Measurements from ENCODE around the gene DHRS9.
"Not testable (repeated sequence)": the region's sequence is repeated elsewhere in the genome, so short reads cannot be mapped to it uniquely, and the experiment has no call there.

Gene DHRS9

DNA sequence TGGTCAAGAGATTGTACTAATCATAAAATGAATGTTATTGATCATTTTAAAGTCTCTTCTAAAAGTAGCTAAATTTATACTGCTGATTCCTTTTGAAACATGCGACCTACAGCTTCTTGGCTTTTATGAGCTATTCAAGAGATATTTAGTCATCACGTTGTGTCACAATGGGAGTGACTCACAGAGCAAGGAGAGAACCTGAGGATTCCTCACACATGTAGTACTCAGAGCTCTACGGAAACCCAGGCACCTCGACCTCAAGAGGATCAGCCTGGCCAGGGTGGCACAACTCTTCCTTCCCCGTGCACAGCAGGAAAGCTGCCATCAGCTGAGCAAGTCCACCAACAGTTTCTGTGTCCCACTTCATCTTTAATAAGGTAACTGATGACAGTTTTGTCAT lies at the start of gene DHRS9:
Gene DHRS9 (plus strand): TSS at position 223 of the 400 bp plus-strand sequence. CDS start 12,019 bp downstream, outside the sequence.
- peak; percentile 28 to 41 (median 32) for DNase-seq (ENCODE audit: low read depth in 2 of 3, low spot score in 1 of 3)

- no peak for DNase-seq (ENCODE audit: low read depth in 2 of 3, low spot score in 1 of 3)
These were observed 46.2 kb upstream of the DHRS9 start for GRCh38 chr2:169023161-169023560.

DNA sequence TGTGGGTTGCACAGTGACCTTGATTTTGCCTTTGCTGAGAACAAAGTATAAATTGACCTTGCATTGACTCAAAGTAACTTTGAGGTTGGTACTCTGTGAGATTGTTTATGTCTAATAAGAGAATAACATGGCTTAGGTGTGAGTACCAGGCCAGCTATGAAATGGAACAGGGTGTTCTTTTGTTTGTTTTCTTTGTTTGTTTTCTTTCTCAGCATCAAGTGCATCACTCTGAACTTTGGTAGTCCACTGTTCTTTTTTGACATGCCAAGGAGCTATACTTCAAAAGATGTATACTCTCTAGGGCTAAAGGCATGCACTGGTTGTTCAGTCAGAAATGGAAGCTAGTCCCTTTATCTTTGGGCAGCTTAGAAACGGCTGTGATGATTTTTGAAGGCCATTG lies 43.3 kb upstream of the DHRS9 start:
- DNase-seq (ENCODE audit: low read depth in 2 of 3, low spot score in 1 of 3): no peak

DNA sequence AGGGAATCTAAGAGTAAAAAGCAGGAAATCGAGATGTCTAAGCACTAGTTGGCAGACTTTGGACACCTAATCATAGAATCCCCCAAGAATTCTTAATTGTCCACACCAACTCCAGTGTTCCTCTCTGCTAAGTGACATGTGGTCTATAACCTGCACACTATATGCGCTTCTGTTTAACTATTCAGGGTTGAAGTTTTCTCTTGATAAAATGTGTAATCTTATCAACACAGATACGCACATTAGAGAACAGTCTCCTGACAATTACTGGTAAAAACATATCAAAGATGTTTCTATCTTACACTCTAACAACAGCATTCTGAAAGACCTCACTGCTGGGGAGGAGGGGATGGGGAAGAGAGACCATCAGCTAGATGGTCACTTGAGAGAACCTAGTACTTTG lies 42.1 kb upstream of the DHRS9 start:
- no peak for DNase-seq (ENCODE audit: low read depth in 2 of 3, low spot score in 1 of 3)

DNA sequence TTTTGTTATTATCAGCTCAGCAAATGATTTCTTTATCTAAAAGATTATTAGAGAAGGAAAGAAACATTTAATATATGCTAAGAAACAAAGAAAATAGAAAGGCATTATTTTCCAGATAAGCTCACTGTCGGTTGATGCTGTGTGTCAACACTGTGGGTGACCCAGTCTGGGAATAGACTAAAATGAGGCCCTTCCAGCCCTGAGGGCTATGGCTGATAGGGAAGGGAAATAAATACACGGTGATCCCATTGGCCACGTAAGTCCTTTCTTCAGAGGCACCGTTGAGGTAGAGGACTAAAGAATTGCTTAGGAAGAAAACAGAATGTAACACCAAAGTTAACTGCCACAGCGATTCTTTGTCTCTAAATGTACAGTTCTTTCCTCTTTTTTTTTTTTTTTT lies 40.0 kb upstream of the DHRS9 start:
- DNase-seq (ENCODE audit: low read depth in 2 of 3, low spot score in 1 of 3): no peak

GRCh38 chr2:169031202-169031601 lies 38.2 kb upstream of the DHRS9 start, which contains the start of gene ABCB11:
ABCB11 (minus strand) TSS chr2:169031324; CDS start chr2:169018125, 13,199 bp downstream.
- DNase-seq (ENCODE audit: low read depth in 2 of 3, low spot score in 1 of 3): no peak

GRCh38 chr2:169034256-169034655 lies 35.1 kb upstream of the DHRS9 start:
- DNase-seq (ENCODE audit: low read depth in 2 of 3, low spot score in 1 of 3): no peak

GRCh38 chr2:169034984-169035544 lies 34.3 kb upstream of the DHRS9 start:
- DNase-seq (ENCODE audit: low read depth in 2 of 3, low spot score in 1 of 3): no peak

DNA sequence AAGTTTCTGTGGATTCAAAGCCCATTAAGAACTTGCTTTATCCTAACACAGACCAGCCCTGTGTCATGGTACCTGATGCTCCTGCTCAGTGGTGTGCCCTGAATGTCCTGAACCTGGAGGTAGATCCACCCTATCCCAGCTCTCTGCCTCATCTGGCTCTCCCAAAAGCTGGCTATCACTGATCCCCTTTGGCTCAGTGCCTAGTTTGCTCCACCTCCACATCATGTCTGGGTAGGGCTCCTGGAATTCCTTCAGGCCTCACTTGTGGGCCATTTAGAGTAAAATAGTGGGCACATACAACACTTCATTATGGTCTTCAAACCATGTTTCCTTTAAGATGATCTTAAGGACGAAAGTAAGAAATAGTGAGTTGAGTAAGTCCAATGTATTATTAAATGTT lies 33.5 kb upstream of the DHRS9 start:
- DNase-seq (ENCODE audit: low read depth in 2 of 3, low spot score in 1 of 3): no peak

DNA sequence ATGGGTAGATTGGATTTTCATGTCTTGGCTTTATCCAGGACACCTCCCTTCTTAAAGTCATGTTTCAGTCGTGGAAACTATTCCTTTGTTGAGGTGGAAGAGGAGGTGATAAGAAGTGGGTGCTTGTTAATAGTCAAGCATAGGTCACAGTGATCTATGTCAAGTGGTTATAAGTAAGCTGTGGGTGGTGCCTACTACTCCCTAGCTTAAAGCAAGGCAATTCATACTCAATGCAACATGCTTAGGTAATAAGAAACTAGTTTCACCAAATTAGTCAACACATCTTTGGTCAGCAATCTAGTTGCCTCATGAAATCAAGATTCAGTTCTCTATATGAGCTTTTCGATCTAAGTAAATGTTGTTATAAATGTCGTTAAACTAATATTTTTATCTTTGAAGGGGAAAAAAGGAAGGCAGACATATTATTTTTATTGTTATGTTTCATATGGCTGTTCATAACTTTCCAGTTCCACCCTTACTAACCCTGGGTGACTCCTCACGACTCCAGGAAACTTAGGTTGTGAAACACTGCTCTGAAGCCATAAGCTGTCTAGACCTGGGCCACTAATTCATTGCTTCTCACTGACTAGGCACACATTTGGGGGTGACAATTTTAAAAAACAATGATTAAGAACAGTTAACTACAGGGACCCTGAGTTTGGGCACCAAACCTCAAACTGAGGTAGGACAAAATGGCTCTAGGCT lies 32.5 kb upstream of the DHRS9 start:
- DNase-seq (ENCODE audit: low read depth in 2 of 3, low spot score in 1 of 3): no peak

GRCh38 chr2:169038338-169038757 lies 31.0 kb upstream of the DHRS9 start:
- peak in 1 of 3 donors; percentile 3 for DNase-seq (ENCODE audit: low read depth in 2 of 3, low spot score in 1 of 3)

DNA sequence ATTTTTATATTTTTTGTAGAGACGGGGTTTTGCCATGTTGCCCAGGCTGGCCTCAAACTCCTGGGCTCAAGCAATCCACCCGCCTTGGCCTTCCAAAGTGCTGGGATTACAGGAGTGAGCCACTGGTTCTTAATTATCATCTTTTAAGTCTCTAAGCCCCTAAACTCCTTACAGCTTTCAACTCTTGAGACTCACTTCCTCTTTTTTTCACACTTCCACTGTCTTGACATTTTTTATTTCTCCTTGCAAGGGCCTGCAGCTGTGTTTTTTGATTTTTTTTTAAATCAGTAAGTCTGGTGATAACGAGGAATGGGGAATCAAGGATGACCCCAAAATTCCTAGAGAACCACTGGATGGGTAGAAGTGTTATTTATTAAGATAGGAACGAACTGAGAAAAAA lies 29.7 kb upstream of the DHRS9 start:
- DNase-seq (ENCODE audit: low read depth in 2 of 3, low spot score in 1 of 3): no peak

- DNase-seq (ENCODE audit: low read depth in 2 of 3, low spot score in 1 of 3): no peak
These were observed 27.8 kb upstream of the DHRS9 start for GRCh38 chr2:169041594-169041993.

GRCh38 chr2:169042856-169043255 lies 26.5 kb upstream of the DHRS9 start:
- DNase-seq (ENCODE audit: low read depth in 2 of 3, low spot score in 1 of 3): no peak

DNA sequence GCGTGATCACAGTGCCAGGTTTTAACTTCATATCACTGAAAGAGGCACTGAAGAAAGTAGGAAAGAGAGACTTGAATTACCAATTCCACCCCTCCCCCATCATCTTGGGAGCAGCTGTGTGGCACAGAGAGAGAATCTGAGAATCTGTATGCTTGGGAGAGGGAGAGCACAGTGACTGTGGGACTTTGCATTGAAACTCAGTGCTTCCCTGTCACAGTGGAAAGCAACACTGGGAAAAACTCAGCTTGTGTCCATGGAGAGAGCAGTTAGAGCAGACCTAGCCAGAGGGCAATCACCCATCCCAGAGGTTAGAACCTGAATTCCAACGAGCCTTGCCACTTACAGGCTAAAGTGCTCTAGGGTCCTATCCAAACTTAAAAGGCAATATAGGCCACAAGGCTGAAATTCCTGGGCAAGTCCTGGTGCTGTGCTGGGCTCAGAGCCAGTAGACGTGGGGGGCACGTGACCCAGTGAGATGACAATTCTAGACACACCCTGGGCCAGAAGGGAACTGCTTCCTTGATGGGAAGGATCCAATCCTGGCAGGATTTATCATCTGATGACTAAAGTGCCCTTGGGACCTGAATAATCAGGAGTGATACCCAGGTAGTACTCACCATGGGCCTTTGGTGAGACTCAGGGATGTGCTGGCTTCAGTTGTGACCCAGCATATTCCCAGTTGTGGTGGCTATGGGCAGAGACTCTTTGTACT lies 22.8 kb upstream of the DHRS9 start:
- DNase-seq (ENCODE audit: low read depth in 2 of 3, low spot score in 1 of 3): no peak

- DNase-seq (ENCODE audit: low read depth in 2 of 3, low spot score in 1 of 3): no peak
These were observed 21.8 kb upstream of the DHRS9 start for GRCh38 chr2:169047256-169048250.

DNA sequence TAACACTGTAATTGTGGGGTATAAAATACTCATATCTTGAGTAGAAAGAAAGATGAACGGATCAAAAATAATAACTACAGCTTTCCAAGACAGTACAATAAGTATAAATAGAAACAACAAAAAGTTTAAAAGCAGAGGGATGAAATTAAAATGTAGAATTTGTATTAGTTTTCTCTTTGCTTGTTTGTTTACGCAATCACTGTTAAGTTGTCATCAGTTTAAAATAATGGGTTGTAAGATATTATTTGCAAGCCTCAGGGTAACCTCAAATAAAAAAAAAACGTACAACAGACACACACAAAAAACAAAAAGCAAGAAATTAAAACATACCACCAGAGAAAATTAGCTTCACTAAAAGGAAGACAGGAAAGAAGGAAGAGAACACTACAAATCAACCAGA lies 20.2 kb upstream of the DHRS9 start:
- DNase-seq (ENCODE audit: low read depth in 2 of 3, low spot score in 1 of 3): no peak

DNA sequence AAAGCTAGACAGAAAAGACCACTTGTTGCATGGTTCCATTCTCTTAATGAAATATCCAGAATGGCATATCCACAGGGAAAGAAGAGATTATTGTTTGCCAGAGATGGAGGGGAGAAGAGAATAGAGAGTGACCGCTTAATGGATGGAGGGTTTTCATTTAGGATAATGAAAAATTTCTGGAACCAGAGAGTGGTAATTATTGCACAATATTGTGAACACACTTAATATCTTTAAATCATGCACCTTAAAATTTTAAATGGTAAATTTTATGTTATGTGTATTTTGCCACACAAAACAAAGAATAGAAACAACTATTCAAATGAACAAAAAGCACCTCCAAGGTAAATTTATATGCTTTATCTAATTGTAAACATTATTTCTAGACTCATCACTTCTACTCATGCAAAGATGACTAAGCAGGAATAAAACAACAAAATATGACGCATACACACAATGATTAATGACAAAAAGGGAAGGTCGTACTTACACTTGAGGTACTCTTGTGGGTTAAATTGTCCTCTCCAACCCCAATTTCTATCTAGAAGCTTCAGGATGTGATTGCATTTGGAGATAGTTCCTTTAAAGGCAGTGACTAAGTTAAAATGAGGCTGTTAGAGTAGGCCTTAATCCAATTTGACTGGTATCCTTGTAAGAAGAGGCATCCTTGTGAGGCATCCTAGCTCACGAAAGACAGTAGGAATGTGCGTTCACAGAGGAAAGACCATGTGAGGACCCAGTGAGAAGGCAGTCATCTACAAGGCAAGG lies 18.7 kb upstream of the DHRS9 start:
- no peak for DNase-seq (ENCODE audit: low read depth in 2 of 3, low spot score in 1 of 3)

DNA sequence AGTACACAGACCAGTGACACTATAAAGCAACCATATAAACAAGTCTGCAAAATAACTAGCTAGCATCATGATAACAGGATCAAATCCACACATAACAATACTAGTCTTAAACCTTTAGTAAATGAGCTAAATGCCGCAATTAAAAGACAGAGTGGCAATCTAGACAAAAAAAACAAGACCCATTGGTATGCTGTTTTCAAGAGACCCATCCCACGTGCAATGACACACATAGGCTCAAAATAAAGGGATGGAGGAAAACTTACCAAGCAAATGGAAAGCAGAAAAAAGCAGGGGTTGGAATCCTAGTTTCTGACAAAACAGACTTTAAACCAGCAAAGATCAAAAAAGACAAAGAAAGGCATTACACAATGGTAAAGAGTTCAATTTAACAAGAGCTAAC lies 14.8 kb upstream of the DHRS9 start:
- DNase-seq (ENCODE audit: low read depth in 2 of 3, low spot score in 1 of 3): not testable (repeated sequence)

GRCh38 chr2:169064199-169064598 lies 5.2 kb upstream of the DHRS9 start:
- not testable (repeated sequence) for DNase-seq (ENCODE audit: low read depth in 2 of 3, low spot score in 1 of 3)
